ENCODE measurements around the gene FAM110D.

FAM110D gene

DNA sequence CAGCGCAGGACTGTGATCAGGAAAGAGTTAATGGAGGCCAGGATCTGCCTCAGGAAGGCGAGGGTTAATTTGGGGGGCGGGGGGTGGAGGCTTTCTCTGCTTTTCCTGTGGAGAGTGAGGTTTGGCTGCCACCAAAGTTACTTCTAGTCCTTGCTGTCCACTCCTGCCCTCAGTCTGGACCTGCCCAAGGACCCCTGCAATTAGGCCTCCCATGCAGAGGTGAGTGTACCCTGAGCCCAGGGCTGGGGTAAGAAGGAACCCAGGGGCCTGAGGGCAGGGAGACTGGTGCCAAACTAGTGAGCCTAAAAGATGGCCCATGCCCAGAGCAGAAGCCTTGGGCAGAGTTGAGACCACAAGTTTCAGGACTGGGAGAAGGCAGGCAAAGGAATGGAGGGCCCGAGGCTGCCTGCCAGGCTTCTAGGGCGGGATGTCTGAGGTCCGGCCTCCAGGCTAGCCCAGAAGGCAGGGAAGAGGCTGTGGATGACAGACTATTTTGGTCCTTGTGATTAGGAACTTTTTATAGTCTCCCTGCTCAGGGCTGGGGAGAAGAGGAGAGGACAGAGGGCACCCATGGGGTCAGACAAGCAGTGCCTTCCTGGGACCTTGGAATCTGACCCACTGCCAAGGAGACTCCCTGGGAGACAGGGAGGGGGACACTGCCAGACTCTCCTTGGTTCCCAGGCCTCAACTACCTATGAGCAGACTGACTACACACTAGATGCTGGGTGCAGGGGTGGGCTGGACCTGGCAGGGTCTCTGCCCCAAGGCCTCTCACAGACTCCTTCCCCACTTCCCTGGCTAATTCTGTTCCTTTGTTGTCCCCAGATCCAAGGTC is at the start of gene FAM110D:
Gene FAM110D, plus strand, starts transcription at position 172 of the 835 bp plus-strand sequence. CDS start 2,213 bp downstream, outside the sequence.
- in situ Hi-C loops (cut with MboI; ENCODE audit: low pct_unique_long_range_greater_than_20kb, low sequenced_read_pairs) = no loop called here
- no peak for DNase-seq

DNA sequence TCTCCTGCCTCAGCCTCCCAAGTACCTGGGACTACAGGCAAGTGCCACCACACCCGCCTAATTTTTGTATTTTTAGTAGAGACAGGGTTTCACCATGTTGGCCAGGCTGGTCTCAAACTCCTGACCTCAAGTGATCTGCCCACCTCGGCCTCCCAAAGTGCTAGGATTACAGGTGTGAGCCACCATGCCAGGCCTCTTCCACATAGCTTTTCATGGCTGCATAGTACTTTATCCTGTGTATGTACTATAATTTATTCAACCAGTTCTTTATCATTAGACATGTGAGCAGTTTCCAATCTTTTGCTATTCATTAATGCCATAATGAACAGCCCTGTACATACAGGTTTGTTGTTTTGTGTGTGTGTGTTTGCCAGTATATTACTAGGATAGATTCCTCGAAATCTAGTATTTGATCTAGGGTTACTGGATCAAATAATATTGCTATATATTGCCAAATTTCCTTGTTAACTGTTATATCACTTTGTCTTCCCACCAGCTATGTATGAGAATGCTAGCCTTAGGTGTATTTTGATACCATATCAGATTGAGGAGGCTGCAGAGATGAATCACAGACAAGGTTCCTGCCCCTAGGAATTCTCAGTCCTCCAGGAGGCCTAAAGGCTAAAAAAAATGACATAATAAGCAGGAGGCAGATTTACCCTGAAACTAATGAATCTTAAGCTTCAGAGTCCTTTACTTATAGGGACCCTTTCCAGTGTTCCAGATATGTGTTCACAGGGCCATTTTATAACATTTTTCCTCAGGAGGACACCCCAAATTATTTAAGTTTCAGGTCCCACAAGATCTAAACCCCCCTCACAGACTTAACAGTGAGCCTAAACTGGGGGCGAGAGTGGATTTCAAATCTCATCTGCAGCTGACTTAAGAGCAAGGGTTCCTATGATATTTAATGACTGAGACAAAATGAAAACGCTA is 49.4 kb upstream of the FAM110D start:
- in situ Hi-C loops (cut with MboI; ENCODE audit: low pct_unique_long_range_greater_than_20kb, low sequenced_read_pairs) = no loop called here
- no peak for DNase-seq

DNA sequence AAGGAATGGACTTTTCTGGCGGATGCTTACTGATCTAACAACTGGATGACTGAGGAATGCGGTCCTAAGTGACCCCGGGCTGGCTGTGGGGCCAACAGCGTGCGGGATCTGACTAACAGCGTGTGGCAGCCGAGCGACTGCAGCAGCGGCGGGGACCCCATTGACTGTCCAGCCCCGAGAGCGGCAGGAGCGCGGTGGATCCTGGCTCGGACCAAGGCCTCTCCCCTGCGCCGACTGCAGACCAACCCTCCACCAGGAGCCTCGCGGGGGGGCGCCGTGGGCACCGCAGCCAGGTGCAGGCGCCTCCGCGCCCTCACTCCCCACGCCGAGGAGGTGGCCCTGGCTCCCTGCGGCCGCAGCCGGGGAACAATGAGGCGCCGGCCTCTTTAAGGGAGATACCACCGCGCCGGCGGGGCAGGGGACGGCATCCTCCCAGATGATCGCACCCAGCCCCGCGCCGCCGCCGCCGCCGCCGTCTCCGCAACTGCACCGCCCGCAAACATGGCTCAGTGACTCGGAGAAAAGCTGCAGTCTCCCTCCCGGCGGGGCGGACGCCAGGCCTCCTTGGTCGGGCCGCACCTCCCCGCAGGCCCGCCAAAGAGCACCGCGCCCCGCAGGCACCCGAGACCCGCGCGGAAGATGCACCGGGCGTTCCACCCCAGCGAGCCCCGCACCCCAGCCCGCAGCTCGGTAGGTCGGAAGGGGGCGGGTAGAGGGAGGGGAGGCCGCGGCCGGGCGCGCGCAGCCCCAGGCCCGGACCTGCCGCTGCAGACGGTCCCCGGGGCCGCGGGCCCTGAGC is 47.9 kb upstream of the FAM110D start:
- peak; percentile 80 for DNase-seq
- in situ Hi-C loops (cut with MboI; ENCODE audit: low pct_unique_long_range_greater_than_20kb, low sequenced_read_pairs) = no loop called here

- peak; percentile 96 for DNase-seq
- in situ Hi-C loops (cut with MboI; ENCODE audit: low pct_unique_long_range_greater_than_20kb, low sequenced_read_pairs) = no loop called here
Measured at GRCh38 chr1:26111530-26112406, 47.1 kb upstream of the FAM110D start, which contains the start of gene PDIK1L. PDIK1L (plus strand) TSS chr1:26111824; CDS start chr1:26114309, 2,485 bp downstream.

GRCh38 chr1:26112407-26112775 is 46.5 kb upstream of the FAM110D start:
- in situ Hi-C loops (cut with MboI; ENCODE audit: low pct_unique_long_range_greater_than_20kb, low sequenced_read_pairs) = no loop called here
- peak; percentile 39 for DNase-seq

DNA sequence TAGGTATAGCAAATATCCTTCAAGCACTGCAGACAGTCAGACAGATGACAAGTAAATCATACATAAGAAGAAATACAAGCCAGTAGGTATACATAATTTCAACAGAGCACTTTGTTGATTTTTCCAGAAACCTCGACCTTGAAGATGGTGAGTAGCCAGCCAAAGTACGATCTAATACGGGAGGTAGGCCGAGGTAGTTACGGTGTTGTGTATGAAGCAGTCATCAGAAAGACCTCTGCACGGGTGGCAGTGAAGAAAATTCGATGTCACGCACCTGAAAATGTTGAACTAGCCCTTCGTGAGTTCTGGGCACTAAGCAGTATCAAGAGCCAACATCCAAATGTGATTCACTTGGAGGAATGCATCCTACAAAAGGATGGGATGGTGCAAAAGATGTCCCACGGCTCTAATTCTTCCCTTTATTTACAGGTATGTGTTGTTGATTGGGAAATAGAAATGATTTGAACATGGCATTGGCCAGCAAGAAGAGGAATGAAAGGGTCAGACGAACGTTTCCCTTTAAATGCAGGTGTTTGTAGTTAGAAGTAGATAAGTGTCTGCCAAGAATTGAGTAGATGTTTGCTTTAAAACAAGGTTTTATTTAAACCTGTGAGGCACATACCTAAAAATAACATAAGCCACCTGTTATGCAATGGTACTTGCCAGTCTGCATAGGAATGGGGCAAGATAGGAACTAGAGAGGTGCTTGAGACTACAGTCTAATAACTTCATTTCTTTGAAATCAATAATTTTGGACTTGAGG is 44.5 kb upstream of the FAM110D start:
- in situ Hi-C loops (cut with MboI; ENCODE audit: low pct_unique_long_range_greater_than_20kb, low sequenced_read_pairs) = no loop called here
- DNase-seq = no peak

DNA sequence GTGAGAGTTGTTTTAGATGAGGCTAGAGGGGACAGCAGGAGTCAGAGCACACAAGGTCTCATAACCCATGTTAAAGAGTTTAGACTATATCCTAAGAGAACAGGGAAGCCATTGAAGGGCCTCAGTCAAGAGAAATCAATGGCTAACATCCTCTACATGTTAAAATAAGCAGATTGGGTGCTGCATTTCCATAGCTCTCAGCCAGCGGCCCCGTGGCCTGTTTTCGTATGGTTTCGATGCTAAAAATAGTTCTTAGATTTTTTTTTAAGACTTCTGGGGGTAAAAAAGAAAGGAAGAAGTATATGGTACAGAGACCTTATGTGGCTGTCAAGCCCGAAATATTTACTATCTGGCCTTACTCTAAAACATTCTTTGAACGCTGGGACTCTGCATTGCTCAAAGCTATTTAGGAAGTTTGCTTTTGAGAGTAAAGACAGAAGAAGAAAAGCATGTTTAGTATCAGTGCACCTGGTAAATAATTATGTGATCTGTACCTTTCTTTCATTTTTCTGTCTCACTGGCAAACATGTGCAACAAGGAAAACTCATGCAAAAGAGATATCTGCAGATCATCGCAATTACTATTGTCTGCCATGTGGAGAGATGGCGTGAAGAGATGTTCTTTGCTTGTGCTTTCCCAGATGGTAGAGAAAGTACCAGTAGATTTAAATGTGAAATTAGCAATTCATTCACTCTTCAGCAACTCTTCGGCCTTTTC is 38.8 kb upstream of the FAM110D start:
- in situ Hi-C loops (cut with MboI; ENCODE audit: low pct_unique_long_range_greater_than_20kb, low sequenced_read_pairs) = no loop called here
- no peak for DNase-seq

GRCh38 chr1:26121854-26122773 is 36.8 kb upstream of the FAM110D start:
- DNase-seq = no peak
- in situ Hi-C loops (cut with MboI; ENCODE audit: low pct_unique_long_range_greater_than_20kb, low sequenced_read_pairs) = no loop called here

DNA sequence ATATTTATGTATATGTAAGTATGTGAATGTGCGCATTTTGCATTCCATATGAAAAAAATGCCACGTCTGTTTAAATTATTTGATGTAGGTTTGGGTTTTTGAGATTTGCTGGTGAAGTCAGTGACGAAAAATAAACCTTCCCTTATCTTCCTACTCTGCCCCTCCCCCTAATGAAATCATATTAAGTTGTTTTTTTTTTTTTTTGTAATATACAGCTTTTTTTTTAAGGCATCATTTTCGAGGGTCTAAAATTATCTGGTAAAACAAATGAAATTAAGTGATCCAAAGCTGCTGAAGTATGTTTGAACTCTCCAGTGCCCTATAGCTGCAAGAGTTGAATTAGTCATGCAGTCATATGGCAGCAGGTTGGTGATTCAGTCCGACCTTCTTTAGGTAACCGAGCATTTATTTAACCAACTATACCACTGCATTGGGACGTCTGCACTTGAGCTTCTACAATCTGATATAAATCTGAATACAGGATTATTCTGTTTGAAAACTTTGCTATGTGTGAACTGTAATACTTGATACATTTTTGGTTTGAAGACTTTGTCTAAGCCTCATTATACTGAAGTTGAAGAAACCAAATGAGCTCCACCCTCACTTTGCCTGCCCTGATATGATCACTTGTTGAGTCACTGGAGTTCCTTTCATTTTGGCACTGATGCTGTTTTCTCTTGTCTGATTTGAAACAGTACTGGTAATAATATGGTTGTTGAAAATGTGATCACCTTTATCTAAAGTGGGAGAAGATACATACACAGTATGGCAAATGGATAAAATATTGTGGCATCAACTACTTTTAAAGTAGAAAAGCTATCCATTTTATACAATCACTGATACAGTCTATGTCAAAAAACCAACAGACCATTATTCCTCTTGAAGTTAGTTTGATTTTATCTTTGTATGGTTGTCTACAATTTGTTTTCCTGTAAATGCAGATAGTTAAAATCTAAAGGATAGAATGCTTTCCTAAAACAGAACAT is 35.6 kb upstream of the FAM110D start:
- no peak for DNase-seq
- in situ Hi-C loops (cut with MboI; ENCODE audit: low pct_unique_long_range_greater_than_20kb, low sequenced_read_pairs) = no loop called here

DNA sequence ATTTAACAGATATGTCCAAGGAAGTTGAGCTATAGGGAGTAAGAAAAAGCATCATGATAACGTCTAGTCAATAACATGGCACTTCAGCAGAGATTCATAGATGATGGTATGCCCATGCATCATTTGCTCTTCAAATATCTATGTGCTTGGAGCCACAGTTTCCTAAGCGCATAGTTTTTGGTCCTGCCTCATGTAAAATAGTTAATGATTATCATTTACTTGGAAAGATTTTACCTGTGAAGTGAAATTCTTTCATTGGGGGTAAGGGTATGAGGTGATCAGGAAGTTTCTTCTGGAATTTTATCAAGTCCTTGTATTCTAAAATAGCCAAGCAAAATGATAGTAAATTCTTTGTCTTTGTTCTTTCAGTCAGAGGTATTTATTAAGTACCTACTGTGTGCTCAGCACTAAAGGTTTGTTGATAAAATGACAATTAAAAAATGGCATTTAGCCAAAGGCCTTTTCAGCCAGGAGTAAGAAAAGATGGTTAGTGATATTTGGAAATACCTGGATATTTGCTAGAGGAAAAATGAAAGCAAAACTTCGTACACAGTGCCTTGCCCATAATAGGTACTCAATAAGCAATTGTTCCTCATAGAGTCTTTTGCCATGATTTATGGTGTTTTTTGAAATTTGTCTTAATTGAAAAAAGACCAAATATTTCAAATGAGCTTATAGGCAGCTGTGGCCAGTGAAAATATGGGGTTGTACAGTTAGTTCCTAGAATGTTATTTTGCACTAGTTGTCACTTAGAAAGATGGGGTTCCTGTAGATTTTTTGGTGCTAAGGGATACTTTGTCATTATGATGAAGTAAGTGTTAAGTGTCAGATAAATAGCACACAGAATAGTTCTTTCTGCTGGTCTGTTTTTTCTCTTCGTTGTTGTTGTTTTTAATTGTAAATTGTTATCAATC is 34.2 kb upstream of the FAM110D start:
- in situ Hi-C loops (cut with MboI; ENCODE audit: low pct_unique_long_range_greater_than_20kb, low sequenced_read_pairs) = no loop called here
- DNase-seq = no peak

- in situ Hi-C loops (cut with MboI; ENCODE audit: low pct_unique_long_range_greater_than_20kb, low sequenced_read_pairs) = no loop called here
- DNase-seq = no peak
Measured at GRCh38 chr1:26125382-26125781, 33.5 kb upstream of the FAM110D start.

DNA sequence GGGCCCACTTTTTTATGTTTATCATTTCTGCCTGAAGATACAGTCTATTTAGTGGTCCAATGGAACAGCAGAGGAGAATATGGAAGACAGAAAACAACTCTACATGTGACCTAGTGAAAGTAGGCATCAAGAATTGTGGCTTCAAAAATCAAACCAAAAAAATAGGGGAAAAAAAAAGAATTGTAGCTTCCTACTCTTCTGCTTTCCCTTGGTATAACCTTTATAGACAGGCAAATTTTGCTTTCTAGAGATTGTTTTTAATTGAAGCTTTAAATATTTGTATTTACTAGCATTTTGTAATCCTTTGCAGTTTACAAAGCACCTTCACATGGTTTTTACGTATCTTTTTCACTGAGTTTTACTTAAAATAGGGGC is 32.9 kb upstream of the FAM110D start:
- in situ Hi-C loops (cut with MboI; ENCODE audit: low pct_unique_long_range_greater_than_20kb, low sequenced_read_pairs) = no loop called here
- DNase-seq = no peak

GRCh38 chr1:26126321-26127084 is 32.4 kb upstream of the FAM110D start:
- in situ Hi-C loops (cut with MboI; ENCODE audit: low pct_unique_long_range_greater_than_20kb, low sequenced_read_pairs) = no loop called here
- peak; percentile 93 for DNase-seq

All from KBM-7 (cell line).